ENCODE data around the gene SPAG4.

DNA sequence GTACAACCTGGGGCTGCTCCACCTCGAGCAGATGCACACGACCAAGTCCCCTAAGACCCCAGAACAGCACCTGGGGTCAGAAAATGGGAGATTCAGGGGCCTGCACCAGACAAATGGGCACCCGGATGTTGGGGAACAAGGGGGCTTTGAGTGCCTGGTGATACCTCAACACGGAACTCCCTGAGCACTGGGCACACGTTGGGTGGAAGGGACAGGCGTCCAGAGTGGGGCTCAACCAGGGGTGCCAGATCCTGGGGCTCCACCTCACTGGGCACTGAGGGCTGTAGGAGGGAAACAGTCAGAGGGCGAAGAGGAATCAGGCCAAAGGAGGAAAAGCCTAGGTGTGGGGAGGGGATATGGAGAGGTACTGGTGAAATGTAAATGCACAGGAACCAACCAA is 33.5 kb upstream of the SPAG4 start:
- no peak for TF ChIP-seq FOXA1 (IDR thresholded peaks at IDR 0.05)
- TF ChIP-seq HDGF (IDR thresholded peaks at IDR 0.05; ENCODE audit: borderline replicate concordance), result no peak
- no peak for TF ChIP-seq FOXM1 (IDR thresholded peaks at IDR 0.05; ENCODE audit: borderline replicate concordance)
- TF ChIP-seq ELF4 (IDR thresholded peaks at IDR 0.05), result no peak
- no peak for TF ChIP-seq CTBP1 (IDR thresholded peaks at IDR 0.05; ENCODE audit: borderline replicate concordance)
- no peak for TF ChIP-seq SUZ12 (IDR thresholded peaks at IDR 0.05)
- TF ChIP-seq, protein P1, sequence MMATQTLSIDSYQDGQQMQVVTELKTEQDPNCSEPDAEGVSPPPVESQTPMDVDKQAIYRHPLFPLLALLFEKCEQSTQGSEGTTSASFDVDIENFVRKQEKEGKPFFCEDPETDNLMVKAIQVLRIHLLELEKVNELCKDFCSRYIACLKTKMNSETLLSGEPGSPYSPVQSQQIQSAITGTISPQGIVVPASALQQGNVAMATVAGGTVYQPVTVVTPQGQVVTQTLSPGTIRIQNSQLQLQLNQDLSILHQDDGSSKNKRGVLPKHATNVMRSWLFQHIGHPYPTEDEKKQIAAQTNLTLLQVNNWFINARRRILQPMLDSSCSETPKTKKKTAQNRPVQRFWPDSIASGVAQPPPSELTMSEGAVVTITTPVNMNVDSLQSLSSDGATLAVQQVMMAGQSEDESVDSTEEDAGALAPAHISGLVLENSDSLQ (IDR thresholded peaks at IDR 0.05), result no peak
- no peak for TF ChIP-seq BHLHE40 (IDR thresholded peaks at IDR 0.05; ENCODE audit: borderline replicate concordance)
- no peak for TF ChIP-seq FOXK2 (IDR thresholded peaks at IDR 0.05)
